Large intestine (tissue), 12 donors: ENCODE data around the gene TRIM49D2. TPM values are rescaled to one million over a fixed set of nuclear protein-coding genes. Genes with fewer than 3 reads are reported as not detected.
"Not testable (repeated sequence)": the region's sequence is repeated elsewhere in the genome, so short reads cannot be mapped to it uniquely, and the experiment has no call there.

Experiments
- DNase-seq, 2 donors: peaks; one replicate each; pipeline versions ENCODE4 v3.0.0 to v3.0.0-alpha.2; 2013
- H3K27ac ChIP-seq: one replicate; pipeline ENCODE4 v1.5.1; 2013; ENCODE audit warnings: low read length
- H3K27me3 ChIP-seq: 2 replicates; pipeline ENCODE4 v1.6.1; 2013; ENCODE audit warnings: low read length; ENCODE audit not compliant: control insufficient read depth, insufficient read depth
- H3K36me3 ChIP-seq: 2 replicates; pipeline ENCODE4 v1.6.1; 2013; ENCODE audit warnings: low read length; ENCODE audit not compliant: control insufficient read depth, insufficient read depth
- H3K4me1 ChIP-seq: one replicate; pipeline ENCODE4 v1.6.1; 2013; ENCODE audit warnings: low read length; ENCODE audit not compliant: control insufficient read depth, insufficient read depth
- H3K4me3 ChIP-seq: one replicate; pipeline ENCODE4 v1.5.1; 2013; ENCODE audit warnings: low read length
- H3K9me3 ChIP-seq: one replicate; pipeline ENCODE4 v1.6.1; 2013; ENCODE audit warnings: mild to moderate bottlenecking, low read depth, low read length, moderate library complexity; ENCODE audit not compliant: control insufficient read depth
- WGBS: methylation state at CpG from one replicate; pipeline ENCODE4 v1.1.5; 2013; ENCODE audit warnings: low lambda C conversion rate; ENCODE audit not compliant: insufficient coverage; 5-methylcytosine and 5-hydroxymethylcytosine counted together
- long read RNA-seq, 11 donors: transcript quantifications; one replicate each; lab custom pipeline, GENCODE V29; 2026
- polyA plus RNA-seq: library from polyadenylated mRNA; unstranded; fragments of 120-200 nt; gene quantifications from one replicate; pipeline ENCODE4 v1.2.1, GENCODE V29; 2013

The TRIM49D2 gene, protein sequence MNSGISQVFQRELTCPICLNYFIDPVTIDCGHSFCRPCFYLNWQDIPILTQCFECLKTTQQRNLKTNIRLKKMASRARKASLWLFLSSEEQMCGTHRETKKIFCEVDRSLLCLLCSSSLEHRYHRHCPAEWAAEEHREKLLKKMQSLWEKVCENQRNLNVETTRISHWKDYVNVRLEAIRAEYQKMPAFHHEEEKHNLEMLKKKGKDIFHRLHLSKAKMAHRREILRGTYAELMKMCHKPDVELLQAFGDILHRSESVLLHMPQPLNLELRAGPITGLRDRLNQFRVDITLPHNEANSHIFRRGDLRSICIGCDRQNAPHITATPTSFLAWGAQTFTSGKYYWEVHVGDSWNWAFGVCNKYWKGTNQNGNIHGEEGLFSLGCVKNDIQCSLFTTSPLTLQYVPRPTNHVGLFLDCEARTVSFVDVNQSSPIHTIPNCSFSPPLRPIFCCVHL
- not detected for polyA plus RNA-seq
- long read RNA-seq, donor 1: 0 reads
- long read RNA-seq, donor 2: 0 reads
- long read RNA-seq, donor 3: 0 reads
- long read RNA-seq, donor 4: 0 reads
- long read RNA-seq, donor 5: 0 reads
- long read RNA-seq, donor 6: 0 reads
- long read RNA-seq, donor 7: 0 reads
- long read RNA-seq, donor 8: 0 reads
- long read RNA-seq, donor 9: 0 reads
- long read RNA-seq, donor 10: 0 reads
- long read RNA-seq, donor 11: 0 reads

DNA sequence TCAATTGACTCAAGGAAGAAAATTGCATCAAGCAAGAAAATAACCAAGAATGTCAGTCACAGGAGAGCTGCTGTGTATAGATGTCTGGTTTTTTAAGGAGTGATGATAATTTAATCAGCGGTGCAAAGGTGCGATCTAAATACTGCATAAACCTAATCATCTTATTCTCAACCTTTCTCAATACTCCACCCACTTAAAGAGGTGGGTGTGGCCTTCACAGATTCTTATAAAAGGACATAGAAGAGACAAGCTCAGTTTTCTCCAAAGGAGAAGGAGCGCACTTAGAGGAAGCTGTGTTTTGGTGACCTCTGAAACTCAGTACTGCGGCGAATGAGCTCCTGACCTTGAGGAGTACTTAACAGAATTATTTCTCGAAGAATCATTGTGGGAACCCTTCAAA, at the start of gene TRIM49D2:
TRIM49D2 (plus strand) TSS at position 301 of the 400 bp plus-strand sequence. CDS start 2,698 bp downstream, outside the sequence.
- not testable (repeated sequence) for H3K27ac ChIP-seq, H3K4me1 ChIP-seq, H3K36me3 ChIP-seq, H3K27me3 ChIP-seq, H3K4me3 ChIP-seq, DNase-seq, H3K9me3 ChIP-seq
- WGBS: no CpG with 5 or more reads among the region's 6 CpGs

DNA sequence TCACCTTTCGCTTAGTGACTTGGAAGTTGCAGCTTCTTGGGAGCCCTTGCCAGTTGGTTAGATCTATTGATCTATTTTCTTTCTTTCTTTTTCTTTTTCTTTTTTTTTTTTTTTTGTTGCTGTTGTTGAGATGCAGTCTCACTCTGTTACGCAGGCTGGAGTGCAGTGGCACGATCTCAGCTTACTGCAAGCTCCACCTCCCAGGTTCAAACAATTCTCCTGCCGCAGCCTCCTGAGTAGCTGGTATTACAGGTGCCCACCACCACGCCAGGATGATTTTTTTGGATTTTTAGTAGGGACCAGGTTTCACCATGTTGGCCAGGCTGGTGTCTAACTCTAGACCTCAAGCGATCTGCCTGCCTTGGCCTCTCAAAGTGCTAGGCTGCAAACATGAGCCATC, 46.4 kb upstream of the TRIM49D2 start:
- not testable (repeated sequence) for DNase-seq, H3K9me3 ChIP-seq, H3K4me3 ChIP-seq, H3K36me3 ChIP-seq, H3K4me1 ChIP-seq, H3K27me3 ChIP-seq, H3K27ac ChIP-seq
- WGBS: no CpG with 5 or more reads among the region's 6 CpGs

DNA sequence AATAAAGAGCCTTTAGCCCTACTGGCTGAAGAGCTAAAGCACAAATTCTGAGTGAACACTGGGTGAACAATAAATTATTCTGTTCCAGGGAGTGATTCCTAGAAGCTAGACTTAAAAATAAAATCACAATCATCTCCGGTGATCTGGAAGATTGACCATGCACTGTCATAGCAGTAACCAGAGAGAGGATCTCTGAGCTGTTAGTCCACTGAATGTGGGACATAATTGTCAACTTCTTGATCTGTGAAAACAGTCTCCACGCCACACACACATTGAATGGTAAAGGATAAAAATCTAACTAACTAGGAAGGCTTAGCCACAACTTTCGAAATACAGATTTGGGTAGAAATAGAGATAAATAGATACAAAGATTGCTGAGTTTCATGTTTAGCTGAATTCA, 30.6 kb upstream of the TRIM49D2 start:
- not testable (repeated sequence) for DNase-seq

DNA sequence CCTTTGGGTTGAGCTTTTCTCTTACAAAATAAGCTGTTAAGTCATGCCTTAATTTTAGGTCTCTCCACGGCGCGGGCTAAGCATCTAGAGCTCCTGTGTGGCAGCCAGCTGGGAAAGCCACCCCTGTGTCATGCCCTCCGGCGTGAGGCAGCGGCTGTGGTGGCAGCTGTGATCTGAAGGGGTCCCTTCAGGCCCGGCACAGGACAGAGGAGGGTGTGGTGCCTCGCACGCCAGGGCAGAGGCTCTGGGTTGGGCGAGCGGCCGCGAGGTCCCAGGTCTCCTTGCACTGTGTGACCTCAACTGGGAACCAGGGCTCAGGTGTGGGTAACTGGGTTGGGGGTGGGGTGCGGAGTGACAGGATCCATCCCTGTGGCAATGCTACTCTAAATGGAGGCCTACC, 23.1 kb upstream of the TRIM49D2 start:
- H3K9me3 ChIP-seq, DNase-seq, H3K4me1 ChIP-seq, H3K4me3 ChIP-seq, H3K27me3 ChIP-seq, H3K27ac ChIP-seq, H3K36me3 ChIP-seq: not testable (repeated sequence)
- WGBS: no CpG with 5 or more reads among the region's 14 CpGs

More for the DNA sequence above, 30.6 kb upstream of the TRIM49D2 start:
- not testable (repeated sequence) for H3K4me1 ChIP-seq, H3K4me3 ChIP-seq, H3K9me3 ChIP-seq, H3K27me3 ChIP-seq, H3K27ac ChIP-seq, H3K36me3 ChIP-seq
- WGBS: no CpG with 5 or more reads among the region's 3 CpGs

DNA sequence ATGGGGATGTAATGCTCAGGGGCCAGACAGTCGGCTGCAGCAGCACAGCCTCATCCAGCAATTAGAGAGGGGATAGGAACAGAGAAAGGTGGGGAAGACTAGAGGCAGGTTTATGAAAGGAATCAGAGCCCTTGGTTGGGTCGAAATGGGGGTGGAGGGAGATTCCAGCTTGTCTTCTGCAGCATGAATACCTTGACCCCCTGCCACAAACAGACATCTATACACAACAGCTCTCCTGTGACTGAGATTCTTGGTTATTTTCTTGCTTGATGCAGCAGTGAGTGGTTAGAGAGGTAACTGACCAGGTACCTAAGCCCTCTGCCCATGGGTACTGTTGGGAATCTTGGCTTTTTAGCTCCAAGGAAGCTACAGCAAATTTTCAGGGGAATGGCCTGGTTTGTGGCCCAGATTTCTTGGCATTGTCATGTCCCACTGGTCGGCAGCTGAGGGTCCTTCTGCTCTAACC, 1.6 kb upstream of the TRIM49D2 start, which contains the start of gene TRIM49D1:
TRIM49D1 (minus strand) TSS at position 51 of the 466 bp plus-strand sequence. CDS start 4,535 bp downstream, outside the sequence.
- H3K36me3 ChIP-seq: no peaks in the 10 kb centered on the region
- no peaks in the 10 kb centered on the region for H3K4me1 ChIP-seq
- H3K27ac ChIP-seq: no peak within 1 kb of the TSS
- no CpG with 5 or more reads among the region's 3 CpGs for WGBS
- H3K4me3 ChIP-seq: no peak within 1 kb of the TSS
- H3K9me3 ChIP-seq: no peaks in the 10 kb centered on the region
- H3K27me3 ChIP-seq: no peaks in the 10 kb centered on the region
- DNase-seq: no peak

DNA sequence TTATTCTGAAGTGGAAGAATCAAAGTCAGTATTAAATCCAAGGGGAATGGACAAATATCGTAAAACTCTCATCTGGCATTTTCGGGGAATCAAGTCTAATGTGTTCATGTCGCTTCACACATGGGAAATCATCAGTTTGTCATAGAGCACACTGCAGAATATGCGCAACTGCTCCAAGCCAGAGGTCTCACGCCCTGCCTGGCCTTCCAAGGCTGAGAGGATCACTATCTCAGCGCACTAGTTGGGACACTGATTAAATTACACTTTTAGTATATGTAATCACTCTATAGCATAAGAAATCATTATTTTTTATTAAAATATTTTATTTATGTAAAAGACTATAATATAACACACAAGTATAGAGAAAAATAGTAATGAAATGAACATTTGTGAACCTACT, 37.0 kb downstream of the TRIM49D2 start:
- H3K27me3 ChIP-seq, H3K27ac ChIP-seq, H3K36me3 ChIP-seq, DNase-seq, H3K9me3 ChIP-seq, H3K4me3 ChIP-seq, H3K4me1 ChIP-seq: not testable (repeated sequence)
- no CpG with 5 or more reads among the region's 6 CpGs for WGBS

DNA sequence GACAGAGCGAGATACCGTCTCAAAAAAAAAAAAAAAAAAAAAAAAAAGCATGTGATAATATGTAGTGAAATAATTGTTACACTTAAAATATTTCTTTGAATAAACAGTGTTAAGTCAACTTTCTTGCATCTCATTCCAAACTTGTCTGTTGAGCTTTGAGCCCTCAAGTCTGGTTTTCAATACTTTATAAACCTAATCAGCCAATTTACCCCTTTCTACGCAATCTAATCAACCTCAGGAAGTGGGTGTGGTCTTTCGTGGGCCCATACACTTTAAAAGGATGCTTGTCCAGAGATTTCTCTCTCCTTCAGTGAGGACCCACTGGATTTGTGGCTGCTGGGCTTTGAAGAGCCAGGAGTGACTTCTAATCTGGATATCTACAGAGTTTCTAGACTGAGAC, 41.9 kb downstream of the TRIM49D2 start, which contains the start of gene TRIM64:
TRIM64 (plus strand) TSS at position 301 of the 400 bp plus-strand sequence. CDS start 2,467 bp downstream, outside the sequence.
- not testable (repeated sequence) for H3K36me3 ChIP-seq, H3K27ac ChIP-seq, DNase-seq, H3K4me3 ChIP-seq, H3K9me3 ChIP-seq, H3K4me1 ChIP-seq, H3K27me3 ChIP-seq
- no CpG with 5 or more reads among the region's 4 CpGs for WGBS

Other genes with a start within 250 kb of the TRIM49D2 start
- not detected for gene TRIM77, start 213.8 kb upstream of the TRIM49D2 start, polyA plus RNA-seq
- gene TRIM49, start 115.5 kb upstream of the TRIM49D2 start, polyA plus RNA-seq: not detected
- gene TRIM64B, start 45.6 kb upstream of the TRIM49D2 start, polyA plus RNA-seq: not detected
- gene TRIM49D1, start 1.8 kb upstream of the TRIM49D2 start, polyA plus RNA-seq: not detected
- not detected for gene TRIM64, start 42.0 kb downstream of the TRIM49D2 start, polyA plus RNA-seq
- not detected for gene TRIM49C, start 107.0 kb downstream of the TRIM49D2 start, polyA plus RNA-seq
- not detected for gene UBTFL1, start 161.9 kb downstream of the TRIM49D2 start, polyA plus RNA-seq
- 5.1 TPM for gene NAALAD2, start 210.6 kb downstream of the TRIM49D2 start, polyA plus RNA-seq